NCI-H1694 (cell line): ENCODE results near the gene TBC1D19.
"Not testable (repeated sequence)": the region's sequence is repeated elsewhere in the genome, so short reads cannot be mapped to it uniquely, and the experiment has no call there.

ENCODE experiments used
- DNase-seq: peaks from one replicate; lab custom pipeline; 2025; lab: John Stamatoyannopoulos, UW

The TBC1D19 gene

GRCh38 chr4:26685250-26685649, 101.4 kb downstream of the TBC1D19 start:
- DNase-seq: no peak

GRCh38 chr4:26687728-26688127, 103.8 kb downstream of the TBC1D19 start:
- no peak for DNase-seq

GRCh38 chr4:26690506-26690905, 106.6 kb downstream of the TBC1D19 start:
- DNase-seq: no peak

- no peak for DNase-seq
Observed at GRCh38 chr4:26692014-26692726, 108.3 kb downstream of the TBC1D19 start.

DNA sequence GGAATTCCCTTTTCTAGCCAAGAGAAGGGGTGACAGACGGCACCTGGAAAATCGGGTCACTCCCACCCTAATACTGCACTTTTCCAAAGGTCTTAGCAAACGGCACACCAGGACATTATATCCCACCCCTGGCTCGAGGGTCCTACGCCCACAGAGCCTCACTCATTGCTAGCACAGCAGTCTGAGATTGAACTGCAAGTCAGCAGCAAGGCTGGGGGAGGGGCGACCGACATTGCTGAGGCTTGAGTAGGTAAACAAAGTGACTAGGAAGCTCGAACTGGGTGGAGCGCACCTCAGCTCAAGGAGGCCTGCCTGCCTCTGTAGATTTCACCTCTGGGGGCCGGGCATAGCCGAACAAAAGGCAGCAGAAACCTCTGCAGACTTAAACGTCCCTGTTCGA, 110.2 kb downstream of the TBC1D19 start:
- DNase-seq: not testable (repeated sequence)

DNA sequence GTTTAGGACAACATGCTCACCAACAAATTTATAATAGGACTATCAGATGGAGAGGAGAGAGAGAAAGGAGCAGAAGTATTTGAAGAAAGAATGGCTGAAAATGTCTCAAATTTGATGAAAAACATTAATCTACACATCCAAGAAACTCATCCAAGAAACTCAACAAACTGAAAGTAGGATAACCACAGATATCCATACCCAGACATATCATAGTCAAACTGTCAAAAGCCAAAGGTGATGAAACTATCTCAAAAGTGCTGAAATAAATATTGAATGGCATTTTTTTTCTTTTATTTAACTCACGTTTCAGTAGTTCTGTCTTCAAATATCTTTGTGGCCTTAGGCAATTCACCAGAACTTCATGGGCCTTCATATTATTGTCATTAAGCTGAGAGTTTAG, 116.2 kb downstream of the TBC1D19 start:
- DNase-seq: no peak

DNA sequence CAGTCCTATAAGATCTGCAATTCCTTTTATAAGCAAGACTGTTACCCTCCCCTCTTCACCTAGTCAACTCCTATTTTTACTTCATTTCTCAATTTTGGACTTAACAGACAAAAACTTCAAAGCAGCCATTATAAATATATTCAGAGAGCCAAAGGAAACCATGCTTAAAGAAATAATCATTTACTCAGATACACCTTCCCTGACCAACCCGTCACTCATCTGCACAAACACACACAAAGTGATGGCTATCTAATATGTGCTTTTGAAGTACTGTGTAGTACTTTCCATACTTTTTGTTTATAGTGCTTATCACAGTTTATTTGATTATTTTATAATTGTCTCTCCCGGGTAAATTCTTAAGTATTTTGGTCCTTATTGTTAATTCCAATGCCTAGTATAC, 117.2 kb downstream of the TBC1D19 start:
- DNase-seq: no peak

DNA sequence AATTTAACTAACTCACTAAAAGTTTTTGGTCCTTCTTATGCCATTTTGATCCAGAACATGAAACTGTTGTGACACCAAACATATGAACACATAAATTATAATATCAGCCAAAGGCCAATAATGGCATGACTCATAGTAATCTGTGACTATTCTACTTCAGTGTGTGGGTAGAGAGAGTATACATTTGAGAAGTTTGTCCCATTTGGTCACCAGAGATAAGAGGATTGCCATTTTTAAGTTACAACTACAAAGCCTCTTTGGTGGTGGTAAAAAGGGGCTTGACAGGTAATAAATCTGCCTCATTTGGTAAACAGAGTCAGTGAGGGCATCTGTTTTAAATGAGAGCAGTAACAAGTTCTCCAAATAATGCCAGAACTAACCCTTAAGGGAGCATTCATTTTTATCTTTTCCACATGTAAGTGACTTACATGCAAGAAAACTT, 117.9 kb downstream of the TBC1D19 start:
- DNase-seq: no peak

- no peak for DNase-seq
Observed at GRCh38 chr4:26707342-26707741, 123.5 kb downstream of the TBC1D19 start.

GRCh38 chr4:26709246-26709645, 125.4 kb downstream of the TBC1D19 start:
- DNase-seq: no peak

- DNase-seq: no peak
Observed at GRCh38 chr4:26713563-26714151, 129.8 kb downstream of the TBC1D19 start.

DNA sequence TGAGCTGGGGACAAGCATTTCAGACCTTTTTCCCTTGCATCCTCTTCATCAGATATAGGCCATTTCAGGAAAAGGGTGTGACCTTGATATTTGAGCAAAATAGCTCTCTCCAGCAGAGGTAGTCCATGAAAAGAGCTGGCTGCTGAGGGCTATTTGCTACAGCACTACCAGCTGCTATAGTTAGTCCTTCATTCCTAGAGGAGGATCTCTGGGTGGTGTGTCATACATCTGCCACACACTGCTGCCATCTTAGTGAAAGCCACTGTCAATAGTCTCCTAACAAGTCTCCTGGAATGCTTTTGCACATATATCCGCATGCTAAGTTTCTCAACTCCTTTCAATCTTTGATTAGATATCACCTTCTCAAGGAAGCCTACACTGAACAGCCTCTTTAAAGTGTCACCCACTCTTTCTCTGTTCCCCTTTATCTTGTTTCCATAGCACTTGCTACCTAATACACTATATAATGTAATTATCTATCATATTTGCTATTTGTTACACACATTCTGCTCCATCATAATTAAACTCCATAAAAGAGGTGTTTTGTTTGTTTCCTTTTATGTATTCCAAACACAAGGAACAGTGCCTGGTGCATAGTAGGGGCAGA, 131.9 kb downstream of the TBC1D19 start:
- no peak for DNase-seq

DNA sequence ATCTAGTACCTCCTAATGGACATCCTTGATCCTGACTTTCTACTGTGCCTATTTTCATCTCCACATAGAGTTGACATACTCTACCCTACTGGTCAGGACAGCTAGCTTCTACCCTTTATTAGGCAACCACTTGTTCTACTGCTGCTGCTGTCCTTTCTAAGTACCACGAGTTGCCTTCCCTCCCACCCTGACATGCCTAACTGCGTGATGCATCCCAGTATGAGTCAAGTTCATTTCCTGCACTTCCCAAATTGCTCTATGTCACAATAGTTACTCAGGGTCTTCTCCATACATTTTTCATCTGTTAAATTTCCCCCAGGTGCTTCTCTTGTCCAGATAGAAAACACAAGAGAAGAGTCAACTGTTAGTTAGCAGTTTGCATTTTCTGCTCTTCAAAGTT, 133.4 kb downstream of the TBC1D19 start:
- no peak for DNase-seq

GRCh38 chr4:26719954-26720552, 136.2 kb downstream of the TBC1D19 start:
- DNase-seq: peak; percentile 28

DNA sequence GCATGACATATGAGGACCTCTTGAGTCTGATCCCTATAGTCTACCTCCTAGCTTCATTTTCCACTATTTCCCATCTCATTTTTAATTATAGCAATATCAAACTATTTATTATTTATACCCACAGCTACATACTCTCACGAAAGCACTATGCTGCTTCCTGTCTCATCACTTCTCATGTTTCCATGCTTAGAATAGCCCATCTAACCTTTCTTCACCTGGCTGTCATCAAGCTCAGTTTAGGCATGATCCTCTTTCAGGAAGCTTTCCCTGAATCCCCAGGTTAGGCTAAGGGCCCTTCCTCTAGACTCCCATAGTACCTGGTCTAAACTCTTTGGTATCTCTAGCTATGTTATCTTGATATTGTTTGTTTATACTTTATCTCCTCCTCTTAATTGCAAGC, 137.8 kb downstream of the TBC1D19 start:
- no peak for DNase-seq

DNA sequence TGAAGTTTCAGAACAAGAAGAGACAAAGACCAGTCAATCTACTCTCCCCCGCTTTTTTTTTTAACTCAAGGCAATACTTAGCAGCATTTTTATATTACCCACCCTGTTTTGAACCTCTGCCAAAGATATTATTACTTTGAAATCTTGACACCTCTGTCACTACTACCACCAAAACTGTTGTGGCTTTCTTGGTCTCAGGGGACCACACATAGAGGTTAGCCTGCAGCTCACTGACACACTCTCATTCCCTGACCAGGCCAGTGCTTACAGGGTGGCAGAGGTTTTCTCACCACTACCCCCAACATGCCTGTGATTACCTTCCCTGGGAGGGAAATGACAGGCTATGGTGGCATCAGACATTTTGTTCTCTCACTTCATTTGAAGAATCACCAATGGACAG, 139.3 kb downstream of the TBC1D19 start:
- no peak for DNase-seq

DNA sequence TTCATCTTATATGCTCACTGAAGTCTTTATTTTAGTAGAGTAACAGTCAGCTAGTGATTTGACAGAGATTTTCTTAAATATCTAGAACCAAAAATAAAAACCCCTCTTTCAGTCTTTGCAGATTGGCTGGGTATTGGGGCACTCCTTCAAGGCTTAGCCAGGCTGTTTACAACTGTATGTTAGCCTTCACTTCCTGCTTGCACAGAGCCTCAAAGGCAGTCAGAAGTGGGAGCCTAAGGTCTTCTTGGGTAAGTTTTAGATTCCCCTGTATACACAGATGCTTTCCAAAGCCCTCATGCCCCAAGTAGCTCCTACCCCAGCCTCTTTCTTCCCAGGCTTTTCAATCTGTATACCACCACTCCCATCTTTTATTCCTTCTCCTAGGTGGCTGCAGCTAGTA, 140.7 kb downstream of the TBC1D19 start:
- no peak for DNase-seq

- no peak for DNase-seq
Observed at GRCh38 chr4:26726655-26727387, 142.9 kb downstream of the TBC1D19 start.

GRCh38 chr4:26727844-26728243, 144.0 kb downstream of the TBC1D19 start:
- no peak for DNase-seq

DNA sequence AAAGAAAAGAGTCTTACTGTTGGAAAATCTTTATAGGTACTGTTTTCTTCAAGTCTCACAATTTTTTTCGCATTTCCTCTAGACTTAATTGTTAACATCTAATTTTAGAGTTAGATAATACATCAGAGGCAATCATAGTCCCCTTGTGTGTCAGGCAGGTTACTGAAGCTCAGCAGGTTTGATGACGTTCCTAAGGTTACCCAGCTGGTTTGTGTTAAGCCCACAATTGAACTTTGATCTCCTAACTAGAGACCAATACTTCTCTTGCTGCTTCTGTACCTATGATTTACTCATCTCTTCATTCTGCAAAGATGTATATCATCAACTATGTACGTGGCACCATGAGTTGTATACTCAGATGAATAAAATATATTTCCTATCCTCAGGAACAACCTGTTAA, 145.1 kb downstream of the TBC1D19 start:
- DNase-seq: no peak

- no peak for DNase-seq
Observed at GRCh38 chr4:26729547-26729946, 145.7 kb downstream of the TBC1D19 start.

DNA sequence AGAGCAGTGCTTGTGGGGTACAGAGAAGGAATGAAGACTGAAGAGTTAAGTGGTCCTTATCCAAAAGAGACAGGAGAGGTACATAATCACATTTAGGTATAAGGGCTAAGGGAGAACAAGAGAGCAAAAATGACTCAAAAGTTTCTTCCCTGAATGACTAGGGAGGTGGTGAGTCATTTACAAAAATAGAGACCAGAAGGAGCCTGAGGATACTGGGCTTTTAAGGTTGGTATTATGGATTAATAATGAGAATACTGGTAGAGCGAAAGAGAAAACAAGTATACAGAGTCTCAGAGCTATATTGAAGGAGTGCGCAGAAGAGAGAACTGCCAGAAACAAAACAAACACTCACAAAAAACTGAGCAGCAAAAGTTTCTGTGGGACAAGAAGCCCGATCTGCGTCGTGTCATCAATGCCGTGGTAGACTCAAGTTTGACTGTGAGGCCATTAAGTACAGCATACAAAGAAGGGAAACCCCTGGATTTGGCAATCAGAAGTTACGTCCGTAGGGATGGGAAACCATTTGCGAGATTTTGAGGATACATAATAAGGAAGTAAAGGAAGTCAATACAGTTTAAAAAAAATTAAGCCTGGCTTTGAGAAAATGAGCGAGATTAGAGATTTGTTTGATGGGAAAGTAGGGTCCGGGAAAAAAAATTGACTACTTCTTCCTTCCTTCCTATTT, 147.6 kb downstream of the TBC1D19 start:
- DNase-seq: no peak
